Measurements from ENCODE around the gene SV2B.

DNA sequence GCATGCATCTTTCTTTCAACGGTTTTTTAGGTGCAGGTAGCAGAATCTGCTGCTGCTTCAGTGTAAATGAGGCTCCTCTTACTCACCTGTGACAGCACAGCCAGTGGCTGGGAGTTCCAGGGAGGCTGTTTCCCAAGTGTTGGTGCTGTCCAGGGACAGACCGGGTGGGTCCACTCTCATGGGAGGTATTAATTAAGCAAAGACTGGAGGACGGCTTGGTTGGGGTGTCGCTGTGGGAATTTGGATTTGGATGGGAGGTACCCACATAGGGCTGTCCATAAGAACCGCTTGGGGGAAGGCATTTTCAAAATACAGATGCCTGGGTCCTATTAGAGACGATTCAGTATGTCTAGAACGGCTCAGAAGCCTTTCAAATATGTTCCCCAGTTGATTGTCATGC, 42.9 kb downstream of the SV2B start:
- TF ChIP-seq, protein P1, sequence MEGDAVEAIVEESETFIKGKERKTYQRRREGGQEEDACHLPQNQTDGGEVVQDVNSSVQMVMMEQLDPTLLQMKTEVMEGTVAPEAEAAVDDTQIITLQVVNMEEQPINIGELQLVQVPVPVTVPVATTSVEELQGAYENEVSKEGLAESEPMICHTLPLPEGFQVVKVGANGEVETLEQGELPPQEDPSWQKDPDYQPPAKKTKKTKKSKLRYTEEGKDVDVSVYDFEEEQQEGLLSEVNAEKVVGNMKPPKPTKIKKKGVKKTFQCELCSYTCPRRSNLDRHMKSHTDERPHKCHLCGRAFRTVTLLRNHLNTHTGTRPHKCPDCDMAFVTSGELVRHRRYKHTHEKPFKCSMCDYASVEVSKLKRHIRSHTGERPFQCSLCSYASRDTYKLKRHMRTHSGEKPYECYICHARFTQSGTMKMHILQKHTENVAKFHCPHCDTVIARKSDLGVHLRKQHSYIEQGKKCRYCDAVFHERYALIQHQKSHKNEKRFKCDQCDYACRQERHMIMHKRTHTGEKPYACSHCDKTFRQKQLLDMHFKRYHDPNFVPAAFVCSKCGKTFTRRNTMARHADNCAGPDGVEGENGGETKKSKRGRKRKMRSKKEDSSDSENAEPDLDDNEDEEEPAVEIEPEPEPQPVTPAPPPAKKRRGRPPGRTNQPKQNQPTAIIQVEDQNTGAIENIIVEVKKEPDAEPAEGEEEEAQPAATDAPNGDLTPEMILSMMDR (IDR thresholded peaks at IDR 0.05; ENCODE audit: insufficient read depth, low read depth, low read length): no peak
- TF ChIP-seq EZH2 (IDR thresholded peaks at IDR 0.05; ENCODE audit: insufficient read depth, low read length): no peak

All from astrocyte (in vitro differentiated cells and primary cell).